CD4-positive, alpha-beta T cell treated with Interferon gamma for 1 hour (primary cell): Measurements from ENCODE around the gene FGF10.

Experiments used
- DNase-seq: peaks from one replicate; pipeline ENCODE4 v3.0.0-alpha.2; 2020

FGF10 gene

DNA sequence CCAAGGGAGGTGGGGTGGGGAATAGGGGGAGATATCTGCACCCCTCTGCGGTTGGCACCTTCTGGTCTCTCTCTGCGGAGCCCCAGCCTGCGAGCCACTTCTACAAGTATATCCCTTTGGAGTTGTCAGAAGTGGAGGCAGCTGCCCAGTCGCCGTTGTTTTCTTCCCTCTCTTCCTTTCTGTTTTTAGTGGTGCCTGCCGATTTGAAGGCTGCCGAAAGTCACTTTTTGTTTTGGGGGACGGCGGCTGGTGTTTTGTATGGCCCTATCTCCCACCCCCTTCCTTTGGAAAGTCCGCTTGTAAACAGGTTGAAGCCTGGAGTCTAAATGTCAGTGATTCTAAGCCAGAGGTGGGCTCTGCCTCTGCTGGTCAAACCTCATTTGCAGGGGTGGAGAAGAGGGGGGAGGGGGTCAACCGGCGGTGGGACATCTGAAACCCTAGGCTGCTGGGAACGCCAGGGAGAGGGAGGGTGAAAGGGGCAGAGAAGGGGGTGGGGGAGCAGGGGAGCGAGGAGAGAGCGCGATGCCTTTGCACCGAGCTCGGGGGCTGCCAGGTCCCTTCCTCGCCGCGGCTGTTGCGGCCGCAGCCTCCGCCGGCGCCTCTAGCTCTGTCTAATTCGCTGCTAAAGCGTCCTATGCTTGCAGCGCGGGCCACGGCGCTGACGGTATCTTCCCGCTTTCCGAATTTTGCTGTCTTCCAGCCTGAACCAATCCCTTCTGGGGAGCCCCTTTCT lies at the start of gene FGF10:
Gene FGF10 (minus strand): TSS at position 331 of the 733 bp plus-strand sequence. CDS start 738 bp downstream, outside the sequence.
- no peak for DNase-seq

DNA sequence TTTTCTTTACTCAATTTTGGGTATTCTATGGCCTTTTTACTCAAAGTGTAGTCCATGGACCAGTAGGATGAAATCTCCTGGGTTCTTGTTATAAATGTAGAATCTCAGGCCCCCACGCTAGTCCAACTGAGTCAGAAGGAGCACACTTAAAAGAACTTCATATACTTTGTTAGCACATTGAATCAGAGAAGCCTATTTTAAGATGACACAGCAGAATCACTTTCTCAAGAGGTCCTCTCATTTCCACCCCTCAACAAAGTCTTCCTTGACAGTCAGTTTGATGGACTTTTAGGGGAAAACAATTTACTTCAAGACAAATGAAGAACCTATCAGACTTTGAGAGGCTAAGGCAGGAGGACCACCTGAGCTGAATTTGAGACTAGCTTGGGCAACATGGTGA lies 37.7 kb upstream of the FGF10 start:
- no peak for DNase-seq

DNA sequence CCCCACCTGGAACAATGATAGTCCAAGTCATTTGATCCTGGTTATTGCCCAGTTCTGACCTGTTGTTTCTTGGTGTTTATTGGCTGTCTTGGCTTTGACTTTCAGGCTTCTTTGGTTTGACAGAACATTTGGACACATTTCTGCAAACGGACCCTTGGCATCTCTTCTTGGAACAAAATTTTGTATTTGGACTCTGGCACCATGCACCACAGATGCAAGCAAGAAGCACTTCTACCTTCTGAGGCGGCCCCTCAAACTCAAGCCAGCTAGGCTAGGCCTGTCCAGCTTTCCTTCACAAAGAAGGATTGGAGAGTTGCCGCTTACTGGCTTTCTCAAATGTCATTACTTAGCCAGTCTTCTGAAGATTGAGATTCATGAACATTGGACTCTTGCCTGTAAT lies 23.1 kb upstream of the FGF10 start:
- DNase-seq = no peak

DNA sequence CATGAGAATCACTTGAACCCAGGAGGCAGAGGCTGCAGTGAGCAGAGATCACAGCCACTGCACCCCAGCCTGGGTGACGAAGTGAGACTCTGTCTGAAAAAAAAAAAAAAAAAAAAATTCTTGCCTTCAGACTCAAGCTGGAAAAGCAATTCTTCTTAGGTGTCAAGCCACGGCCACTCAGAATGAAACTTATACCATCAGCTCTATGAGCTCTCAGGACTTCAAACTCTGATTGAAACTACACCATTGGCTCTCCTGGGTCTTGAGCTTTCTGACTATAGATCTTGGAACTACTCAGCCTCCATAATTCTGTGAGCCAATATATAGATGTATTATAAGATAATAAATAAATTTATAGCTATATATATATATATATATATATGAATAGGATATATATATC lies 12.9 kb upstream of the FGF10 start:
- no peak for DNase-seq

DNA sequence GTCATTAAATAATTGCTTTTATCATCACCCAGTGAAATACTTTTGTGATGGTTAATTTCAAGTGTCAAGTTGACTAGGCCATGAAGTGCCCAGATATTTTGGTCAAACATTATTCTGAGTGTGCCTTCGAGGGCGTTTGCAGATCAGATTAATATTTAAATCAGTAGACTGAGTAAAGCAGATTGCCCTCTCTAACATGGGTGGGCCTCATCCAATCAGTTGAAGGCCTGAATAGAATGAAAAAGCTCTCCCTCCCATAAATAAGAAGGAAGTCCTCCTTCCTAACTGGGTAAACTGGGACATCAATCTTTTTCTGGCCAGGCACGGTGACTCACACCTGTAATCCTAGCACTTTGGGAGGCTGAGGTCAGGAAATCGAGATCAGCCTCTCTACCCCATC lies 12.4 kb upstream of the FGF10 start:
- DNase-seq = no peak

DNA sequence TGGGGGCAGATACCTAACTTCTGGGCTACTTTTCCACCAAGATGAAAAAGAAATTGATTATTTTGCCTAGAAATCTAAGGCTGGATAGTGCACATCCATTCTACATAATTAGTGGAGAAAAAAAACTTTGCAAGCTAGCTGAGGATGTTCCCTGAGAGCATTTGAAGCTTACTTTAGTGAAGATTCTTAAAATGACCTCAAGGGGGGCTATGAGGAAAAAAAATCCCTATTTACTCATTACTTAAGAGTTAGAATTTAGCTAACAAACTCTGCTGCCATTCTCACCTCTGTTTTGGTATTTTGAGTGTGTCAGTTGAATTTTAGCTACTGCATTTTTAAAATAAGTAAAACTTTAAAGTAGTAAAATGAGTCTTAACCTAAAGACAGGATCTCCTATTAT lies 9.2 kb upstream of the FGF10 start:
- no peak for DNase-seq

DNA sequence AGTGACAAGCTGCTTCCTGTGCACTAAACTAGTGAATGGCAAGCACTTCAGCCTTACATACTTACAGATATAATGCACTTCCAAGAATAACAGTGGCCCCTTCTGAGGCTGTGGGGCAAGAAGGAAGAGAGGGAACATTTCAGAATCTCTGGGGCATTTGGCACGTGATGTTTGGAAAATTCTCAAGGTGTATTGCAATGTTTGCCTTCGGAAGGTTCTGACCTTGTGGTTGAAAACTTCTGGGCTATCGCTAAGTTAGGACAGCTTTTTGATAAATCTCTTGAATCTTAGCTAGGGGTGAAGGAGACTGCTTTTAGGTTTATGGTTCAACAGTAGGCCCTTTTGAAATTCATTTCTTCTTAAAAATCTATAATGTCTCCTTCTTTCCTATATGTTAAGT lies 7.1 kb upstream of the FGF10 start:
- DNase-seq = no peak

DNA sequence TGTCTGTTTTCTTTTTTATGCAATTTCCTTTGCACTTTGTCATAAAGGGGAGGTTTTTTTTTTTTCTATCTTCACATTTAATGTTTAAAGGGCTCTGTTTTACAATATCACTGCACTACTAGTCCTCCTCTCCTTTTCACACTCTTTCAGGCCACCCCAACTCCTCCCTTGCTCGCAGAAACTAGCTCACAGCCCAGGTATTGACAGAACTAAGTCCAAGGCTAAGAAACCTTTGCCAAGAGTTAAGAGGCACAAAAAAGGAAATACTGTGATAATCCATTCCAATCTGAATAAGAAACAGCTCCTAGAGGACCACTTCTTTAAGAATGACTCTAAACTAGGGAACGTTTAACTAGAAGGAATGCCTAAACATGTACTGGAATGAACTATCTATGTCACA lies 1.1 kb upstream of the FGF10 start:
- no peak for DNase-seq

DNA sequence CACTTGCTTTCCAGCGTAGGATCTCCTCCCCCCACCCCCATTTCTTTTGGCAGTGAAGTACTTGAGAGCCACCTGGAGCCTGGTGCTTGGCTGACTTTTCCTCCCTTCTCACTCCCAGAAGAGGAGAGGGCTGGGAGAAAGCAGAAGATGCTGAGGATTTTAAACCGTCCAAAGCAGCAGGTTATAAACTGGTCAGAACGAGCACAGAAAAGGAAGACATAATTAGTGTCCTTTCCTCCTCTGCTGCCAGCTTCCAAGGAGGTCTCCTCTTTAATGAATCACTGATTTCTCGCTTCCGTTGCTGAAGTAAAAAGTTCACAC lies 563 bp upstream of the FGF10 start:
- no peak for DNase-seq

DNA sequence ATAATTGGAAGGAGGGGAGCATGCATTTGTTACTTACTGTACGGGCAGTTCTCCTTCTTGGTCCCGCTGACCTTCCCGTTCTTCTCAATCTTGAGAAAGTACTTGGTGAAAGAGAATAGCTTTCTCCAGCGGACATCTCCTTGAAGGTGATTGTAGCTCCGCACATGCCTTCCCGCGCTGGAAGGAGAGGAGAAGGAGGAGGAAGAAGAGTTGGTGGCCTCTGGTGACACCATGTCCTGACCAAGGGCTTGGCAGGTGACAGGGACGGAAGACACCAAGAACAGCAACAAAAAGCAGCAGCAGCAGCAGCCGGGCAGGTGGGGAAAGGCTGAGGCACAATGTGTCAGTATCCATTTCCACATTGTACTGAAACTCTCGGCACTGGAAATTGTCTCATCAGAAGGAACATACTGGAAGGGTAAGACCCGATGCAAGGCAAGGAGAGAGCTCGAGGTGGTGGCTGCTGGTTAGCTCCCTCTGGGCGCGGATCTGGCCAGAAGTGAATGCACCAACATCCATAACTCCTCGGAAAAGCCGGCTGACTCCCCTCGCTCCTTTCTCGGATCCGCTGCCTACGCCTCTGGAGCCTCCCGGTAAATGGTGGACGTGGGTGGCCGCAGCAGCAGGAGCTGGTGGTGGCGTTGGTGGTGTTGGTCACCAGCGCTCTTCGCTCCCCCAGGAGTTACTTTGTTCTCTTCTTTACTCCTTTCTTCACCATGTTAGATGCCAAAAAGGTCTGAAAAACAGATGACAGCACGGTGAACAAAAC lies 715 bp downstream of the FGF10 start:
- DNase-seq = no peak

DNA sequence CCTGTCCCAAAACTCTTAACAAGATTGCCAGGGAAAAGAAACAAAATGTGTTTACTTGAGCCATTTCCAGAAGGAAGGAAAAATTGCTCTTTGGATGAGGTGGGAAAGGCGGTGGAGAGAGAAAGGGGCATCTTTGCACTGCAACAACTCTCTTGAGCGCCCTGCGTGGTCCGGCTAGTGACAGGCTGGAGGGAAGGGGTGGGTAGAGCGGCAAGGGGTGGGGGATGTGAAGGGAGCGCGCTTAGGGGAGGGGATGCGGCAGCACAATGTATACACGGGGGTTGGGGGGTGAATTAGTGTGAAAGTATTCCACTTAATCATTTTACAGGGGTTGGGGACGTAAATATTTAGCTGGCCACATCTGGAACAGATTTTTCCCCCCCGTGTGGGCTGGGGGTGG lies 1.3 kb downstream of the FGF10 start:
- DNase-seq = no peak

DNA sequence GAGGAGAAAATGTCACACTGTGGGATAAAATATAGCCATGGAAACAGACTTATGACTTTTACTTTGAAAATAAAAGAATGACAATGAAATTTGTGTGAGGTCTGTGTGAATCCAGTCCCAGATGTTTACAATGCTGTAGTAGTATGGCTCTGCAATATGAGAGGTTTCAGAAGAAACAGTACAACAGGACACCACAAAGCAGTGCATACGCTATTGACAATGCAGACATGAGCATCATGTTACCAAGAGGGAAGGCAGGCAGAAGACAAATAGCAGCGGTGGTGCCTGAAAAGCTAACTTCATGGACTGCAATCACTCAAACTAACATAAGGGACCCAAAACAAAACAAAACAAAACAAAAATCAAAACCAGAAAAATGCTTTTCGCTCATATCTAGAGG lies 1.8 kb downstream of the FGF10 start:
- no peak for DNase-seq

DNA sequence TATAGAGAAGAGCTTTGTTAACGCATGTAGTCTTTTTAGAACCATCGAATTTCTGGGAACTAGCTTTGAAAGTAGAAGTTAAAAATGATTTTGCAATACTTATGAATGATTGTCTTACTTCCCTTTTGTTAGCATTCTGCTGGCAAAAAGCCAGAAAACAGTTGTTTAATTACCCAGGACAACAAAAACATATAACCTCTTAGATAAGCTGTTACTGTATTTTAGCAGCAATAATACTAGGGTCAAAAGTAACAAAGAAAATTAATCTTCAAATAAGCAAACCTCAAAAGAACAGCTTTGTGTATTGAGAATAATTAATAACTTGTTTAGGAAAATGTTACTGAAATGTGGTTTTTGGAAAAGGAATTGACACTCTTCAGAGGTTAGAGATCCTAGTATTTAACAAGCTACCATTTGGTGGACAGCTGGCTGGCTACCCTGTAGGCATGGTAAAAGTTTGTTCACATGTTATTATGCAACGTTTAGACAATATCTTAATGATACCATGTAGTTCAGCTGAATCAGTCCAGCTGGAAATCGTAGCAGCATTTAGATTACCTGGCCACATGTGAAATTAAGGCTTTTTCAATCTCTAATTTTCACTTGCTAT lies 3.8 kb downstream of the FGF10 start:
- no peak for DNase-seq

DNA sequence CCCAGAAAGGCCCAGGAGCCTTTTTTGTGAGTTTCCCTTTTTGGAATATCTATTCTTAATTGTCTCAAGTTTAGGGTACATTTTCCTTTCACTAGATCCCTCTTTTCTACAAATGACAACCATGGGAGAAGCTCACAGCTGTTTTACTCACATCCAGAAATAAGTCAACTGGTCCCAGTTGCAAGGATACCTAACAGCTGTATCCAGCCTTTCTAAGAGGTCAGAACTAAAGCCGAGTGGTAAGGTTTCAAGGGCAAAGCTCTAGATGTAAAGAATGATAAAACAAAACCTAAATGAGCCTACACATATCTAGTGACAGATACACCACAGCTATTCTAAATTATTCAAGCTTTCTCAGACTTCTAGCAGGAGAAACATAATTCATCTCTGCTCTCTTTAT lies 4.4 kb downstream of the FGF10 start:
- no peak for DNase-seq

DNA sequence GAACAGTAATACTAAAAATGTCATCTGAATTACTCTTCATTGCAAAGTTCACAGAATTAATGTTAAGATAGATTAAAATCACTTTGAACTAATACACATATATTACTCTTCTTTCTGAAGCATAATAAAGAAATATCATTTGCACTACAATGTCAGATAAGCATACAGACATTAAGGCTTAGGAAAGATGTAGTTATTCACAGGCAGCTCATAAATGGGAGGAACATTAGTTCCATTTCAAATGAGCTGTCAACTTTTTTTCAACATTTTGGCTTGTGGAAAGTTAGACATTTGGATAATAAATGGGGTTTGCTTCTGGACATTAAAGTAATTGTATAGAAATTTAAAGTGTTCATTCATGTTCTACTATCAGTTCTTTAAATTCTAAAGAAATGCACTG lies 6.3 kb downstream of the FGF10 start:
- DNase-seq = no peak

DNA sequence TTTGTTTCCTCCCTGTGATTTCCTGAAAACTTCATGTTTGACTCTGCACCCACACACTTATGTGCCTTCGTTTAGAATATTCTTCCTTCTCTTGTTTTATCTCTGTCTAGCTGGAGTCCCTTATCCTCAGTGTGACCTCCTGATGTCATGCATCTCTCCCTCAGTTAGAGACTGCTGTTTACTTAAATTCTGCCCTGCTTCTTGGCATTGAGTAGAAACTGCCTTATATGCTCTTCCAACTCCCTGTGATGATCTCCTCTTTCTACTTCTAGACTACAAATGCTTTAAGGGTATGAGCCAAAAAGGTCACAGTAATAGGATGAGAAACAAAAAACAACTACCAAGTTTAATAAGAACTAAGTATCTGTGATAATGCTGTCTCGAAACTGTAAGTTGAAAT lies 12.2 kb downstream of the FGF10 start:
- DNase-seq = no peak

DNA sequence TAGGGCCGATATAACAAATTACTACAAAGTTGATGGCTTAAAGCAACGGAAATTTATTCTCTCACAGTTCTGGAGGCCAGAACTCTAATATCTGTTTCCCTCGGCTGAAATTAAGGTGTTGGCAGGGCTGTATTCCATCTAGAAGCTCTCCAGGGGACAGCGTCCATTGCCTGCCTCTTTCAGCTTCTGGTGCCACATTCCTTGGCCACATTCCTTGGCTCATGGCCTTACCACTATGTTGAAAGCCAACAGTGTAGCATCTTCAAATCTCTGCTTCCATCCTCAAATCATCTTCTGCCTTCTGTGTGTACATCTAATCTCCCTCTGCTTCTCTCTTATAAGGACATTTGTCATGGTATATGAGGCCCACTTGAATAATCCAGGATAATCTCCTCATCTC lies 17.2 kb downstream of the FGF10 start:
- no peak for DNase-seq

DNA sequence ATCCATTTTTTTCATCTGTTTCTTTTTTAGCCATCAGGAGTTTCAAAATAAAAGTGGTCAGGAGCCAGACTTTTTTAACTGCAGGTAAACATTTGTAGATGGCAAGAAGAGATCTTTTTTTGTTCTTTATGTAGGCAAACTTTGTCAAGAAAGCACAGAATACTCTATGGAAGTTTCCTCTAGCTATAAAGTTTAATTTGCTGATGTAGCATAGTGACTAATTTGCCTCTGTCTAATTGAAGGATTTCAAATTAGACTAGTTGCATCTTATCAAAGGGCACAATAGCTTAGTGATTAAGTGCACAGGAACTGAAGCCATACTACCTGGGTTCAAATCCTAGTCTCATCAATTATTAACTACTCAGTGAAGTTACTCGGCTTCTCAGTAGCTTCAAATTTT lies 22.0 kb downstream of the FGF10 start:
- DNase-seq = no peak

DNA sequence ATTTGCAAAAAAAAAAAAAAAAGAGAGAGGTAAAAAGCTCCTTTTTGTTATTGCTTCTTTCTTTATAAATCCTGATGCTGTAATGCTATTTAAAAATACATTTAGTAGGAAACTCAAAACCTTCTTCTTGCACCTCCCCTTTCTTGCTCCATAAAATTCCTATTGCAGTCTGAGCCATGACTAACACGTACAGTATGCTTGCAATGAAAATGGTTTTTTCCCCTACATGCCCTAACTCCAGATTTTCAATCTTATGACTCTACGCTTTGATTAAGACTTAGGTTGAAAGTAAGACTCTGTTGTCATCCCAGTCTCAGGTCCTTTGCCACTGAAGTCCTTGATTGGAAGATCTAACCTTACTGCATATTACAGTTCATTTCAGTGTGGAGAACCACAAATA lies 23.9 kb downstream of the FGF10 start:
- no peak for DNase-seq

DNA sequence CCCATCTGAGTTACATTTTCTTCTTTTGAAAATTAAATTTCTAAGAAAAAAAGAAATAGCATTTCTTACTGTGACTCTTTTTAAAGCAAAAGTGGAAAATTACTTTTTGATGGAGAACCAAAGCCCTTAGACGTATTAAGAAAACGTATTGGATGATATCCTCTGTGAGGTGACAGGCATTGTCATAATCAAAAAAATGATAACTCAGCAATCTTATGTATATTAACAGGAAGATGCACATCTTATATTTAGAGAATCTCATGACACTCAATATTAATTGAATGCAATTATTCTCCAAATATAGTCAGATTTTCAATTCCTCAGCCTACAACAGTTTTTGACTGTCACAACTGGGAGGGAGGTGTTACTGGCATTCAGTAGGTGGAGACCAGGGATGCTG lies 25.1 kb downstream of the FGF10 start:
- no peak for DNase-seq

DNA sequence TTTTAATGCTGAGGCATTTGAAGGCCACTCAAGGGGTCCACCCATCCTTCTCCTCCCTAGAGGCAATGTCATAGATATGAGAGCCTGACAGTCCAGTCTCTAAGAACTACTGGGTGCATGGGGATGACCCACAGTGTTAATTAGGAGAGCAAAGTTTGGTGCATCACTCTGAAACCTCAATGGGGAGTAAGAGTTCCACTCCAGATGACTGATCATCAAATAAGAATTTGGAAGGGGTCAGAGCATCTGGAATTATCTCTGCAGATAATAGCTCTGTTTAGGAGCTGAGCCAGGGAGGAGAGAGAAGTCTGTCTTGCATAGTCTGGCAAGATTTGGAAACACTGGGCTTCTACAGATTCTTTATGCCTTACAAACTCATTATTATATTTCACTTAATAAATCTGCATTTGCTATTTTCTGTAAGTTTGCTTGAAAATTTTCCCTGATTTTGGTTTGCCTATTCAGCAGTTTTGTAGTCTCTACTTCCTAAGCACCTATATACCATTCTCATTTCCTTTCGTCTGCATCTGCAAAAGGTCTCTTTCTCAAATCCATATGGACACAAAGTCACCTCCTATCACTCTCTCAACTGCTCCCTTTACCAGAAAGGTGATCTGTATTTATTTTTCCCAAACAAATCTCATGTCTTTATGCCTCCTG lies 27.7 kb downstream of the FGF10 start:
- no peak for DNase-seq

DNA sequence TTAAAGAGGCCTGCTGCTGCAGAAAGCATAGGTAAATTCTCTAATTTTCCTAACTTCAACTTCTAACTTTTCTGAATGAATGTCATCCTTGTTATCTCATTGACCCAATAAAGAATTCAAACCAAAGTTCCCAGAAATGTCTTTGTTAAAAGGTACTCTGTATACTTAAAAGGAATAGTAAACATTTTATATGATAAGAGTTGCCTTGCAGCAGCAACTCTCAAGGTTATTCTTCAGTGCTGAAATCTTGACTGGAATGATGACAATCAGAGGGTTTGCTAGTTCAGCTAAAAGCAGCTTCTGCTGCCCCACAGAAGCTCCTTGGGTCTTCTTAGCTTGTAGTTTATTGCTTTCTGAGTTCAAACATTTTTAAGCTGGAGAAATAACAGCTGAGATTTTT lies 28.3 kb downstream of the FGF10 start:
- DNase-seq = no peak

DNA sequence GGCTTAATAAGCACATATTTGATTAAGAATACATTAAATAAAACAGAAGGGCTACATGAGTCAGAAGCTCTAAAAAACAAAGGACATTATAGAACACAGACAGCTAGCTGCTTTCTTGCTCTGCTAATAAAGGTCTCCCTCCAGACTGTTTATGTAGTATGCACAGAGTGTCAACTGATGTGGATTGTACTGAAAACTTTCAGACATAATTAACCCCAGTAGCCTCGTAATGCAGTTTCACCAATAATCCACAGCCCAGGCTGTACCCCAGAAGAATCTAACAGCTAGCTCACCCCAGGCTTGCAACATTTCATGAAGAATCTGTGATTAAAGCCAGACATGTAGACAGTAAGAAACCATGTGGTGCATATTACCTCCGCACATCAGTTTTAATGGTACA lies 30.8 kb downstream of the FGF10 start:
- DNase-seq = no peak

DNA sequence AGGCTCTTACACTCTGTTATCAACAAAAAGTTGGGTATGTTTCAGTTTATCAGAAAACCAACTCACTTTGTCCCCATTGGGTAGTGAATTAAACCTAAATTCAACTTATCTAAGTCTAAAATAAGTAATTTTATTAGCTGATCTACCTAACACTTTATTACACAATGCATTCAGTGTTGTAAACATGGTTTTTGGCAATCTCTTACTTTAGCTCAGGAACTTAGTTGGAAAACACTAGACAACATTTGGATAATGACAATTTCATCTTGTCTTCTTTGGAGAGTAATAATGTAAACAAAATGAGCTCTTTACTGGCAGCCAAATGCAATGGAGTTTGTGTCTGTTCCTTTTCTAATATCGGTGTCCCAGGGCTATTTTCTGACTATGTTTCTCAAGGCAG lies 33.0 kb downstream of the FGF10 start:
- no peak for DNase-seq
